ENCODE data around the gene PDK2.

PDK2 gene

DNA sequence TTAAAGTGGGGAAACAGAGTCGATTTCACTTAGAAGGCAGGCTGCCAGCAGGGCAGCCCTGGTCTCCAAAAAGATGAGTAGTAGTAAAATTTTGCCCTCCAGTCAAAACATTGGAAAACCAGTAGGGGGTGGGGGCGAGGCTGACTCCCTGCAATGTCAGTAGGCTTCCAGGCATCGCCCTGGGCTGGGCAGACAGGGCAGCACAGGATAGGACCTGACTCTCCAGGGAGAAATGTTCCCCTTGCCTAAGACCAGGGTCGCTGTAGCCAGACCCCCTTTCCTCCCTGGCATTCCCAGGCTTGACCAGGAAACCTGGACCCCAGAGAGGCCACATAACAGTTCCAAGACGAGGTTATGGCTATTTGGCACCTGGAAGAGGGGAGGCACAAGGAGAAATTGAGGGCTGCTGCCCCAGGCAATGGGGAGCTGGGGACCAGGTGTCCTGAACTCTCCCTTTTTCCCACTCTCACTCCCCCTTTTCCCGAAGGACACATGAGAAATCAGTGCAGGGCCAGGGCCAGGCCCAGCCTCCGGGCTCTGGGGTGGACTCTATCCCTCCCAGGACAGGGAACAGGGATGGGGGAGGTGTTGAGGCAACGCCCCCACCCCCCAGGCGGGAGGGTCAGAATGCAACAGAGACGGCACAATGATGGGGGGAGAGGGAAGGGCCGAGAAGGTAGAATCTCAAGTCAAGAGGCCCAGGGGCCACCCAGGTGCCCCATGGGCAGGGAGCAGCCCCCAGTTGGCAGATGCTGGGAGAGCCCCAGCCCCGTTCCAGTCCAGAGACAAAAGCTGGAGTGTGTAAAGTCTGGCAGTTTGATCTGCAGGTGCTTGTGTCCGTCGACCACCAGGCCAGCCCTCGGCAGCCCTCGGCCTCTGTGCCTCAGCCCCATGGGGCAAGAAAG is 39.3 kb downstream of the PDK2 start:
- no peak overlapping the region for H2AFZ ChIP-seq (ENCODE audit: low read depth, low read length)
- H3K27me3 ChIP-seq (ENCODE audit: insufficient read depth, low read length) = no peaks in the 10 kb centered on the region
- H3K4me3 ChIP-seq (ENCODE audit: low read length) = no peak overlapping the region
- peaks cover 9% of the 10 kb centered on the region for H3K4me1 ChIP-seq (ENCODE audit: insufficient read depth, low read length)
- H3K36me3 ChIP-seq (ENCODE audit: insufficient read depth, low read length) = peaks cover 42% of the 10 kb centered on the region
- no peaks in the 10 kb centered on the region for H3K9me3 ChIP-seq (ENCODE audit: low read length)

DNA sequence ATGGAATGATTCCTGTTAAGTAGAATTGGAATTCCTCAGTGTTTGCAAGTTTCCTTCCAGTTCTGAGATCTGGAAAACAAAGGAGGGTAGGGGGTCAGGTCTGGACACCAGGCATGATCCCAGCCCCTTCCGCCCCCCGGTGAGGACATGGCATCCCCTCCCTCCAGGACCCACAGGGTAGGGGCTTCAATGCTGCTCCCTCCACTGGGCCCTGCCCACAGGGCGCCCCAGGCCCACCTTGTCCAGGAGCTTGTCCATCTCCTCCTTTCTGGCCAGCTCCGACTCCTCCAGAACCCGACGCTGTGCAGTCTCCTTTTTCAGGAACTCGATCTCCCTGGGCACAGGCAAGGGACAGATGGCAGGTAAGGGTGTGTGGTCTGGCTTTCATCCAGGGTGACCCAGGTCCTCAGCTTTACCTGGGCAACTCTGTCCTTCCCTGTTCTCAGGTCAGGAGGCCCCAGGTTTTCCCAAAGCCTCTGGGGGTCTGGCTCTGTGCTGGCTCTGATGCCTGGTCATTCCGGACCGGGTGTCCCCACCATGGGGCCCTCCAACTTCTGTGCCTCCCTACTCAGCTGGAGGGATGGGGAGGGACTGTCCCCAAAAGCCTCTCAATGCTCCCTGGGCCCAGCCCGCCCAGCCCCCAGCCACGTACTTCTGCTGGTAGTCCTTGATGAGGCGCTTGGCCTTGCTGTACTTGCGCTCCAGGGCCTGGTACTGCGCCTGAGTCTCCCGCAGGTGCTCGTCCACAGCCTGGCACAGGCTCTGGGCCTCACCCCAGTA is 40.4 kb downstream of the PDK2 start:
- Histone ChIP-seq H3K27me3 (ENCODE audit: insufficient read depth, low read length) (no peaks in the 10 kb centered on the region), H3K9me3 (ENCODE audit: low read length) (no peaks in the 10 kb centered on the region), H3K36me3 (ENCODE audit: insufficient read depth, low read length) (peaks cover 50% of the 10 kb centered on the region), H2AFZ (ENCODE audit: low read depth, low read length) (no peak overlapping the region), H3K4me1 (ENCODE audit: insufficient read depth, low read length) (peaks cover 9% of the 10 kb centered on the region), H3K4me3 (ENCODE audit: low read length) (no peak overlapping the region)

DNA sequence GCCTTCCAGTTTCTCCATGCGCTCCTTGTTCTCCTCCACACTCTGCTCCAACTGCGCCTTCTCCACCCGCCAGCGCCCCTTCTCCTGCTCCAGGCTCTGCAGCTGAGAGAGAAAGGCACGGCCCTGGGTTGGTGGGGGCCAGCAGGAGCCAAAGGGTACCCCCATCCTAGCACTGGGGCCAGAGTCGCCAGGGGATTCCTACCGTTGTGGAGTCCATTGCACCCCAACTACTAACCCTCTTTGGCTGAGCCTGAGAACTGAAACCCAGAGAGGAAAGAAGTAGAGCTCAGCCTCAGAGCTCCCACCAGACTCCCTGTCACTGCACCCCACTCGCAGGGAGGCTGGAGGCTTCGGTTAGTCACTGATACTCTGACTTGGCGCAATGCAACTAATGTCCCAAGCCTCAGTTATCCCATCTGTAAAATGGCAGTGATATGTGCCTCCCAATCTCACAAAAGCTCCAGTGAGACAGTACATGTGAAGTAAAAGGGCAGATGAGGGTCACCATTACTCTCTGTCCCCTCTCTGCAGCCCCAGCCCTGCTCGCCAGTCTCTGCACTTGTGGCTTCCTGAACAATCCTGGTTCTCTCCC is 41.0 kb downstream of the PDK2 start:
- Histone ChIP-seq H3K27me3 (ENCODE audit: insufficient read depth, low read length) (no peaks in the 10 kb centered on the region), H3K36me3 (ENCODE audit: insufficient read depth, low read length) (peaks cover 56% of the 10 kb centered on the region), H2AFZ (ENCODE audit: low read depth, low read length) (no peak overlapping the region), H3K4me3 (ENCODE audit: low read length) (no peak overlapping the region), H3K9me3 (ENCODE audit: low read length) (no peaks in the 10 kb centered on the region), H3K4me1 (ENCODE audit: insufficient read depth, low read length) (peaks cover 3% of the 10 kb centered on the region)

DNA sequence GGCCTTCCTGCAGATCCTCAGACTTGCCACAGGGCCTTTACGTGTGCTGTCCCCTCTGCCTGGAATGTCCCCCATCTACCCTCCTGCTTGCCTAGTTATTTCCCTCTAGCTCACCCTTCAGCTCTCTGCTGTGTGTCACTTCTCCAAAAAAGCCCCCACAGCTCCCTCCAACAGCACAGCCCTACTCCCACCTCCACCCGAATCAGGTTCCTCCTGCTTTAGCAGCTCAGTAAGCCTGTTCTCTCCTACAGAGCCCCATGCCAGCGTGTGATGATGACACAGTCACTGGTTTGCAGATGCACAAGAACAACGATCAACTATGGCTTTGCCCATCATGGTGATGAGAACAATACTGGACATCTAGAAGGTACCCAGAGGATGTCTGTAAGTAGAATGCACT is 41.9 kb downstream of the PDK2 start:
- Histone ChIP-seq H3K27me3 (ENCODE audit: insufficient read depth, low read length) (no peaks in the 10 kb centered on the region), H2AFZ (ENCODE audit: low read depth, low read length) (no peak overlapping the region), H3K4me3 (ENCODE audit: low read length) (no peak overlapping the region), H3K9me3 (ENCODE audit: low read length) (no peaks in the 10 kb centered on the region), H3K4me1 (ENCODE audit: insufficient read depth, low read length) (peaks cover 3% of the 10 kb centered on the region), H3K36me3 (ENCODE audit: insufficient read depth, low read length) (peaks cover 62% of the 10 kb centered on the region)

DNA sequence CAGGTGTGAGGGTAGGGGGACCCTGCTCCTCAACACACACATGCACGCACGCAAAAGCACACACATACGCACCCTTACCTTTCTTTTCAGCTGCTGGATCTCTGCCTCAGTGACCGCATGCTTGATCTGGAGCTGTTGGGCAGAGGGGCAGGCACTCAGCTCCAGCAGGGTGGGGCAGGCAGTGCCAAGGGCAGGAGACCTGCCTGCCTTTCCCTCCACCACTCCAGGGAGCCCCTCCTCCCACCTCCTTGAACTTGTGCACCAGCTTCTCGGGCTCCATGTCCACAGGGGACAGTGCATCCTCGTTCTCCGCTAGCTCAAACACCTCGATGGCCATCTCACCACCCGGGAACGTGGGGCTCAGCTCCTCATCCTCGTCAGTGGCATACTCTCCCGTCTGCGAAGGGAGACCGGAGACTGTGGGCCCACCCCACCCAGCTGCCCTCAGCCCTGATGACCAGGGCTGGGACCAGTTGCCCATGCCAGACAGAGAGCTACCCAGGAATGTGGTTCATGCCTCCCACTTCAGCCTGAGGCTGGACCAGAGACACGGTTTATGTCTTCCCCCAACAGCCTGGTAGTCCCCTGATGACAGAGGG is 44.1 kb downstream of the PDK2 start:
- H3K4me3 ChIP-seq (ENCODE audit: low read length) = no peak overlapping the region

DNA sequence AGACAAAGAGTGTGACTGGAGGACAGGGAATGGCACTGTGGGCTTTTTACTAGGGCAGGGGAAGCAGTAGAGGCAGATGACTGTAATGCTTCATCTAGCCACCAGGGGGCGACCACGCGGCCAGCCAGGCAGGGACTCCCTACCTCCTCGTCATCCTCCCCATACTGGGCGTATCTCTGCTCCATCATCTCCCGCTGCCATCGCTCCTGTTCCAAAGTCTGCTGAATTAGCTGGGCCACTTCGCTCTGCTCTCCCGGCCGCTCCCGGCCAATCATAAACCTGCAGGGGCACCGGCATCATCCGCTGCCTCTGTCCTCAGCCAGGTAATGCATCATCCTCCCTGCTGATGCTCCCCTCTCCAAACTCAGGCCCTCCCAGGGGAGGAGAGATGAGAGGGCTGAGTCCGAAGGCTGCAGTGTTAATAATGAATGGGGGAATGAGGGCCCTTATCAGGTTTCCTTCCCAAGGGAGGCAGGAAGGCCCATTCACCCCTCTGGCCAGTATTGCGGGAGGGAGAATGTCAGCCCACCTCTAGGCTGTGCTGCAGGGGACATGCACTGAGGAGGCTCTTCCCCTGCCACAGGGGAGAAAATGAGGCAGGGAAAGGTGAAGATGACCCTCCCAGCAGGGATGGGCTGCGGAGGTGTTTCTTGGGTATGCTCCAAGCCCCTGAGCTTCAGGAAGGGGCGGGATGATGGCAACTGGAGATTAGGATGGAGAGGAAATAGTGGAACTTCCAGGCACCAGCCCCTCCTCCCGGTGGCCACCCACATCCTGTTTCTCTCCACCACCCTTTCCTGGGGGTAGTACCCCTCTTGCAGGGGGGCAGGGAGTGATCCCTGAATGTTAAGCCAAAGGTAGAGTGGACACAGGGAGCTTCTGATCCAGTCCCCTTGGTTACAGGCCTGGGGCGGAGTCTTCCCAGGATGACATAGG is 45.1 kb downstream of the PDK2 start:
- no peaks in the 10 kb centered on the region for H3K4me1 ChIP-seq (ENCODE audit: insufficient read depth, low read length)
- peaks cover 85% of the 10 kb centered on the region for H3K36me3 ChIP-seq (ENCODE audit: insufficient read depth, low read length)
- no peak overlapping the region for H3K4me3 ChIP-seq (ENCODE audit: low read length)
- no peaks in the 10 kb centered on the region for H3K9me3 ChIP-seq (ENCODE audit: low read length)
- no peak overlapping the region for H2AFZ ChIP-seq (ENCODE audit: low read depth, low read length)
- no peaks in the 10 kb centered on the region for H3K27me3 ChIP-seq (ENCODE audit: insufficient read depth, low read length)

More for the DNA sequence above, 44.1 kb downstream of the PDK2 start:
- no peaks in the 10 kb centered on the region for H3K27me3 ChIP-seq (ENCODE audit: insufficient read depth, low read length)
- H3K4me1 ChIP-seq (ENCODE audit: insufficient read depth, low read length) = peaks cover 1% of the 10 kb centered on the region
- H2AFZ ChIP-seq (ENCODE audit: low read depth, low read length) = no peak overlapping the region
- H3K36me3 ChIP-seq (ENCODE audit: insufficient read depth, low read length) = peaks cover 83% of the 10 kb centered on the region
- H3K9me3 ChIP-seq (ENCODE audit: low read length) = no peaks in the 10 kb centered on the region

DNA sequence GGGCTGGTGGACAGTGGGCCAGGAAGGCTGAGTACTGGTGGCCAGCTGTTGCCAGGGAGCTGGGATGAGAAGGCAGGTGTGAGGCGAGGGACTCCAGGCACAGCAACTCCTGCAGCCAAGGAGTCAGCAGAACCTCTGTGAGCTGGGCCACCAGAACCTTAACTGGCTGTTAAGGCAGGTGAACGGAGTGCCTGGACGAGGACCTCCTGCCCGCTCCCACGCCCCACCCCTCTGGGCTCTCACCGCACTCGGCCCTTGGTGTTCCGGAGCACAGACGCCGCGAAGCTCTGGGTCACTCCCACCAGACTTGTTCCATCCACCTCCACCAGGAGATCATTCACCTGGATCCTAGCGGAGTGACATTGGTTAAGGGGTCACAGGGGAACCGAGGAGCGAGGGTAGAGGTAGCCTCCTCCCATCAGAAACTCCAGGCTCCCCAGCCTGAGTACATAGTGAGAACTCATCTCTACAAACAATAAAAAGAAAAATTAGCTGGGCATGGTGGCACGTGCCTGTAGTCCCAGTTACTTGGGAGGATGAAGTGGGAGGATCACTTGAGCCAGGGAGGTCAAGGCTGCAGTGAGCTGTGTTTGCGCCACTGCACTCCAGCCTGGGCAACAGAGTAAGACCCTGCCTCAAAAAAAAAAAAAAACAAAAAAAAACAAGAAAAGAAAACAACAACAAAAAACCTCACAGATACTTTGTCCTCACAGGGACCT is 46.0 kb downstream of the PDK2 start:
- peaks cover 77% of the 10 kb centered on the region for H3K36me3 ChIP-seq (ENCODE audit: insufficient read depth, low read length)
- H2AFZ ChIP-seq (ENCODE audit: low read depth, low read length) = no peak overlapping the region
- H3K9me3 ChIP-seq (ENCODE audit: low read length) = no peaks in the 10 kb centered on the region

DNA sequence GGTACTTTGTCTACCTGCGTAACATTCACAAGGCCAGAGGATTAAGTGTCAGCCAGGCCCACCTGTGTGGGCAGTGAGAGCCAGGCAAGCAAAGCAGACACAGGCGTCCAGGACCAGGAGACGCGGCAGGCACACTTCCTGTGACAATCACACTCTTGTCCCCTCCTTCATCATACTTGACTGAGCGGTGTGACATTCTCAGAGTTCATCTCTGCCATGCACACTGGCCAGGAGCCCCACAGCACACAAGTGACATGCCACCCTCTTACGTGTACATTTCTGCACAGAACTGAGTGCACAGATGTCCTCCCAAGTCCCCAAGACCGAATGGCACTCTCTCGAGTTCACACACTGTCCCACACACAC is 46.6 kb downstream of the PDK2 start:
- no peak overlapping the region for H2AFZ ChIP-seq (ENCODE audit: low read depth, low read length)

More for the DNA sequence above, 46.0 kb downstream of the PDK2 start:
- H3K4me3 ChIP-seq (ENCODE audit: low read length) = no peak overlapping the region
- no peaks in the 10 kb centered on the region for H3K27me3 ChIP-seq (ENCODE audit: insufficient read depth, low read length)
- no peaks in the 10 kb centered on the region for H3K4me1 ChIP-seq (ENCODE audit: insufficient read depth, low read length)

DNA sequence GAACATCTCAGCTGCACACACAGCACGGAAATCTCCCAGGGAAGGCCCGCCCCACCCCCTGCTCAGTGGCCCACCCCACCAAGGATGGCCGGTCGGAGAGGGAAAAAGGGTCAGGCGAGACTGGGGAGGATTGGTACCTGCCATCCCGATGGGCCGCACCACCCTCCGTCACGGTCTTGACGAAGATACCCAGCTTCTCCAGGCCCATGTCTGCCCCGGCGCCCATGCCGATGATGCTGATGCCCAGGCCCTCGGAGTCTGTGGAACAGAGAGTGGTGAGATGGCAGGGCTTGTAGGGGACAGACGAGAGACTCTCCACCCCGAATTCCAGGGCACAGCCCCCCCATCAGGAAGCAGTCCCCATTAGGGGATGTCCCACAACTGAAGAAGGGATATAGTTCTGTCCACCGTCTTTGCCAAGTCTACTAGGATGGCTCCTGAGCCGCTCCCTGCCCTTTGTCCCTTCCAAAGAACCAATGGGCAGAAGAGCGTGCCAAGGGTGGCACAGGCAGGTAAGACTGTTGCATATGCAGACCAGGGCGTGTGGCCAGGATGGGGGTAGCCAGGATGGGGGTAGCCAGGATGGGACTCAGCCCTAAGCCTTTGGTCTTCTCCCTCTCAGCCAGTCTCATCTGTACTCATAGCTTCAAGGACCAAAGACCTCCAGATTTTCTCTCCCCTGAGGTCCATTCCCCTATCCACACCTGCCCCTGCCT is 48.5 kb downstream of the PDK2 start:
- Histone ChIP-seq H3K4me3 (ENCODE audit: low read length) (no peak overlapping the region), H3K9me3 (ENCODE audit: low read length) (no peaks in the 10 kb centered on the region), H2AFZ (ENCODE audit: low read depth, low read length) (no peak overlapping the region), H3K27me3 (ENCODE audit: insufficient read depth, low read length) (no peaks in the 10 kb centered on the region), H3K4me1 (ENCODE audit: insufficient read depth, low read length) (peaks cover 23% of the 10 kb centered on the region), H3K36me3 (ENCODE audit: insufficient read depth, low read length) (peaks cover 55% of the 10 kb centered on the region)

More for the DNA sequence above, 46.6 kb downstream of the PDK2 start:
- Histone ChIP-seq H3K27me3 (ENCODE audit: insufficient read depth, low read length) (no peaks in the 10 kb centered on the region), H3K36me3 (ENCODE audit: insufficient read depth, low read length) (peaks cover 72% of the 10 kb centered on the region), H3K9me3 (ENCODE audit: low read length) (no peaks in the 10 kb centered on the region), H3K4me1 (ENCODE audit: insufficient read depth, low read length) (peaks cover 5% of the 10 kb centered on the region), H3K4me3 (ENCODE audit: low read length) (no peak overlapping the region)

DNA sequence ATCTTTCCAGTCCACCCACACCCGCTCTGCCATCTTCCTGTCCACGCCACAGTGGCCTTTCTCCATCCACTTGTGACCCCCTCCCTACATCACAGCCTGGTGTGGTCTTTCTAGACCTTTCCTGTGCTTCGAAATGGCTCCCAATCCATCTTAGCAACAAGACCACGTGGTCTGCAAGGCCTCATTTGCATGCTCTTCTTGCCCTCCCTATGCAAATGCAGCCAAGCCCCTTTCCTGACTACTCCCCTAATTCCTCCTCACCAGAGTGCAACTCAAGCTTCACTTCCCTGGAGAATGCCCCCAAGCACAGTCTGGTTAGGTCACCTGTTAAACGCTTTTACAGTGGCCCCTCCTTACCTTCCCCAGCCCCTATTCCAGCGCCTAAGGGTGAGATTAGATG is 49.2 kb downstream of the PDK2 start:
- H3K36me3 ChIP-seq (ENCODE audit: insufficient read depth, low read length) = peaks cover 48% of the 10 kb centered on the region
- no peaks in the 10 kb centered on the region for H3K9me3 ChIP-seq (ENCODE audit: low read length)
- no peak overlapping the region for H3K4me3 ChIP-seq (ENCODE audit: low read length)
- H2AFZ ChIP-seq (ENCODE audit: low read depth, low read length) = no peak overlapping the region
- peaks cover 29% of the 10 kb centered on the region for H3K4me1 ChIP-seq (ENCODE audit: insufficient read depth, low read length)
- H3K27me3 ChIP-seq (ENCODE audit: insufficient read depth, low read length) = no peaks in the 10 kb centered on the region

DNA sequence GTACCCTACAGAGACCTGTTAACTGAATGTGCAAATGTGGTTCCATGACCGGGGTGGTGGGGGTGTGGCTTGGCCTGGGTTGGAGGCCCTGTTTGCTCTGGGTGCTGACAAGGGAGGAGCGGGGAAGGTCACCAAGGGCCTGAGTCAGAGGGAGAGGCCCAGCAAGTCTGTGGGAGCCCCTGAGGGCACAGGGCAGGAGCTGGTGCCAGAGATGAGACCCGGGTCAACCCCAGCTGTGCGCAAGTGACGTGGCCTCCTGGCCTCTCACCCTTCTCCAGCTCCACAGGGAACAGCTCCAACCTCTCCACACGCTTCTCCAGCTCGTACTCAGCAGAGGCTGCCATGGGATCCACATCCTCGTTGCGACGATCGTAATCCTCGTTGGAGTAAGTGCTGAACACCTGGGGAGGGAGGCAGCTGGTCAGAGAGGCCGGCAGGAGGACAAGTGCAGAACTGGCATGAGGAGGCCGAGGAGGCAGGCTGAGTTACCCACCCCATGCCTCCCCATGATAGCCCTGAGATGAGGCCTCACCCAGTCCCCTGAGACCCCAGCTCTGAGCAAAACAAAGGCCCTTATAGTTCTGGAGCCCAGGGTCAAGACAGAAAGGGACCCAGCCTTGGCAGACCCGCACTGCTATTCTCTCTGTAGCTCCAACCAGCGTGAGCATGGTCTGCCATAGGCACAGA is 49.8 kb downstream of the PDK2 start:
- Histone ChIP-seq H3K36me3 (ENCODE audit: insufficient read depth, low read length) (peaks cover 43% of the 10 kb centered on the region), H3K4me1 (ENCODE audit: insufficient read depth, low read length) (peaks cover 33% of the 10 kb centered on the region), H3K27me3 (ENCODE audit: insufficient read depth, low read length) (no peaks in the 10 kb centered on the region), H2AFZ (ENCODE audit: low read depth, low read length) (no peak overlapping the region), H3K4me3 (ENCODE audit: low read length) (no peak overlapping the region), H3K9me3 (ENCODE audit: low read length) (no peaks in the 10 kb centered on the region)
